GM18507 (cell line): ENCODE data around the gene SPIRE1.
"Not testable (repeated sequence)": the region's sequence is repeated elsewhere in the genome, so short reads cannot be mapped to it uniquely, and the experiment has no call there.

Experiments
- DNase-seq: peaks from one replicate; pipeline ENCODE4 v3.0.0; 2011; ENCODE audit warnings: low read depth; ENCODE audit not compliant: insufficient read length; ENCODE audit errors: extremely low spot score
- FAIRE-seq: peaks from 2 replicates; lab custom pipeline; 2011; peaks lifted over from hg19 to GRCh38; lab: Jason Lieb, UNC

Gene SPIRE1

DNA sequence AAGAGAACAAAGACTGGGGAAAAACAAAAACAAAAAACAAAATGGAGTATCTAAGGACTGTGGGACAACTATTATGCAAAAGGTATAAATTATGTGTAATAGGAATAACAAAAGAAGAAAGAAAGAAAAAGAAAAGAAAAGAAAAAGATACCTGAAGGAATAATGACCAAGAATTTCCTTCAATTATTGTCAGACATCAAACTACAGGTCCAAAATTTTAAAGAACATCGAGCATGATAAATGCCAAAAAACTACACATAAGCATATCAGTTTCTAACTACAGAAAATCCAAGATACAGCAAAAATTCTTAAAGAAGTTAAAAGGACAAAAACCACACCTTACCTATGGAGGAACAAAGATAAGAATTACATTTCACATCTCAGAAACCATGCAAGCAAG, 93.0 kb downstream of the SPIRE1 start:
- no peak for DNase-seq
- no peak for FAIRE-seq

DNA sequence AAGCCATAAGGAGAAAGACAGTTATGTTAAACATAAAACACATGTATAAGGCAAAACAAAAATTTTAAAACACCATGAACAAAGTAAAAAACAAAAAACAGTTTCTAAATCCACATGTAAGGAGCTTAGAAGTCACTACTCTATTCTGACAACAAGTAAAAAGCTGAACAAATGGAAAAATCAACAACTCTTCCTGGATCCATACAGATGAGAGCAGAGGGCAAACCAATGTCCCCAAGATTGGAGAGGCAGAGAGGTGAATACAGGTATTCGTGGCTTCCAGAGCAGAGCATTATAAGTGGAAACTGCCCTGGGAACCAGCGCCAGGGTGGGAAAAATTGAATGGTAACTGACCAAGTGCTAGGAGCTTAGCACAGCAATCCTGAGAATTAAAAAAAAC, 93.5 kb downstream of the SPIRE1 start:
- no peak for DNase-seq
- FAIRE-seq = no peak

DNA sequence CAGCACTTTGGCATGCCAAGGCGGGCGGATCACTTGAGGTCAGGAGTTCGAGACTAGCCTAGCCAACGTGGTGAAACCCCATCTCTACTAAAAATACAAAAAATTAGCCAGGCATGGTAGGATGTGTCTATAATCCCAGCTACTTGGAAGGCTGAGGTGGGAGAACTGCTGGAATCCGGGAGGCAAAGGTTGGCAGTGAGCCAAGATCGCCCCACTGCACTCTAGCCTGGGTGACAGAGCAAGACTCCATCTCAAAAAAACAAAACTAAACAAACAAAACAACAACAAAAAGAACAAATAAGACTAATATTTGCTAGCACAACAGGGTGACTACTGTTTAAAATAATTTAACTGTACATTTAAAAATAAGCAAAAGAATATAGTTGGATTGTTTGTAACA, 97.3 kb downstream of the SPIRE1 start:
- not testable (repeated sequence) for FAIRE-seq, DNase-seq

DNA sequence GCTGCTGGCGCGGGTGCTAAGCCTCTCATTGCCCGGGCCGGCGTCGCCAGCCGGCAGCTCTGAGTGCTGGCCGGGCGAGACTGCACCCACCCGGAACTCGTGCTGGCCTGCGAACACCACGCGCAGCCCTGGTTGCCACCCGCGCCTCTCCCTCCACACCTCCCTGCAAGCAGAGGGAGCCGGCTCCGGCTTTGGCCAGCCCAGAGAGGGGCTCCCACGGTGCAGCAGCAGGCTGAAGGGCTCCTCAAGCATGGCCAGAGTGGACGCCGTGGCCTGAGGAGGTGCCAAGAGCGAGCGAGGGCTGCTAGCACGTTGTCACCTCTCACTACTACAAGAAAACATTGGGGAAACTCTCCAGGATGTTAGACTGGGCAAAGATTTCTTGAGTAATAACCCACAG, 98.6 kb downstream of the SPIRE1 start:
- FAIRE-seq (no peak), DNase-seq (no peak)

DNA sequence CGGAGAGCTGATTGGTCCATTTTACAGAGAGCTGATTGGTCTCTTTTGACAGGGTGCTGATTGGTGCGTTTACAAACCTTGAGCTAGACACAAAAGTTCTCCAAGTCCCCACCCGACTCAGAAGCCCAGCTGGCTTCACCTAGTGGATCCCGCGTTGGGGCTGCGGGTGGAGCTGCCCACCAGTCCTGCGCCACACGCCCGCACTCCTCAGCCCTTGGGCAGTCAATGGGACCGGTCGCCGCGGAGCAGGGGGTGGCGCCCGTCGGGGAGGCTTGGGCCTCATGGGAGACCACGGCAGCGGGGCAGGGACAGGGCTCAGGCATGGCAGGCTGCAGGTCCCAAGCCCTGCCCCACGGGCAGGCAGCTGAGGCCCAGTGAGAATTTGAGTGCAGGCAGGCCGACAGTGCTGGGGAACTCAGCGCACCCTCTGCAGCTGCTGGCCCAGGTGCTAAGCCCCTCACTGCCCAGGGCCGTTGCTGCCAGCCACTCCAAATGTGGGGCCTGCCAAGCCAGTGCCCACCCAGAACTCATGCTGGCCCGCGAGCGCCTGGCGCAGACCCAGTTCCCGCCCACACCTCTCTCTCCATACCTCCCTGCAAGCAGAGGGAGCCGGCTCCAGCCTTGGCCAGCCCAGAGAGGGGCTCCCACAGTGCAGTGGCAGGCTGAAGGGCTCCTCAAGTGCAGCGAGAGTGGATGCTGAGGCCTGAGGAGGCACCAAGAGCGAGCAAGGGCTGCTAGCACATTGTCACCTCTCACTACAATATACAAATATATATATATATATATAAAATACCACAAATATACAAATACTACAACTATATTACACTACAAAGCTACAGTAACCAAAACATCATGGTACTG, 100.7 kb downstream of the SPIRE1 start:
- DNase-seq = no peak
- no peak for FAIRE-seq

DNA sequence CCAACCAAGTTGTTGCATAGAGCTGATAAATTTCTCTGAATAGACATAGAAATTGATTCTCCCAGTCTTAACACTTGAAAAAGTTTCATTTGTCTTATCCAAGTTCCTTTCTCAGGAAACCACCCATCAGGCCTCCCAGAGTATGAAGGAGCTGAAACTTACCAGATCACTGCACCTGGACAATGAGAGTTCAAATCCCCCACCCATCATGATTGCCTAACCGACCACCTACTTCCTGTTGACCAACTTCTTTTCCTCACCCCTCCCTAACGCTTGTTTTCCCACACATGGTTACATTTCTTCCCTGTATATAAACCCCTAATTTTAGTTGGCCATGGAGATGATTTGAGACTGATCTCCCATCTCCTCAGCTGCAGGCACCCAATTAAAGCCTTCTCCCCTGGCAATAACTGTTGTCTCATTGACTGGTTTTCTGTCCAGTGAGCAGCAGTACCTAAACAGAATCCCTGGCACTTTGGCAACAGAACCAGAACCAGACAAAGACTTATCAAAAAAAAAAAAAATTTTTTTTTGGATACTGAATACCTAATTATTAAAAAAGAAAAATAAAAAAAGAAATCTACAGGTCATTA, 103.0 kb downstream of the SPIRE1 start:
- no peak for FAIRE-seq

DNA sequence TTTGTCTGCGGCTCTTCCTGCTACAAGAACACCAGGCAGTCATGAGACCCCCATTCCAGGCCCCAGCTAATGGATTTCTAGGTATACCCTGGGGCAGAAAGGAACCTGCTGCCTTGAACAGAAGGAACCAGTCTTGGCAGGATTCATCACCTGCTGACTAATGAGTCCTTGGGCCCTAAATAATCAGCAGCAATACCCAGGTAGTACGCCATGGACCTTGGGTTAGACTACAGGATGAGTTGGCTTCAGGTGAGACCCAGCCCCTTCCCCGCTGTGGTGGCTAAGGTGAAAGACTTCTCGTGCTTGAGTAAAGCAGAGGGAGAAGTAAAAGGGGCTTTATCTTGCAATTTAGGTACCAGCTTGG, 105.0 kb downstream of the SPIRE1 start:
- FAIRE-seq = no peak
- DNase-seq = no peak

More for the DNA sequence above, 103.0 kb downstream of the SPIRE1 start:
- DNase-seq = no peak

DNA sequence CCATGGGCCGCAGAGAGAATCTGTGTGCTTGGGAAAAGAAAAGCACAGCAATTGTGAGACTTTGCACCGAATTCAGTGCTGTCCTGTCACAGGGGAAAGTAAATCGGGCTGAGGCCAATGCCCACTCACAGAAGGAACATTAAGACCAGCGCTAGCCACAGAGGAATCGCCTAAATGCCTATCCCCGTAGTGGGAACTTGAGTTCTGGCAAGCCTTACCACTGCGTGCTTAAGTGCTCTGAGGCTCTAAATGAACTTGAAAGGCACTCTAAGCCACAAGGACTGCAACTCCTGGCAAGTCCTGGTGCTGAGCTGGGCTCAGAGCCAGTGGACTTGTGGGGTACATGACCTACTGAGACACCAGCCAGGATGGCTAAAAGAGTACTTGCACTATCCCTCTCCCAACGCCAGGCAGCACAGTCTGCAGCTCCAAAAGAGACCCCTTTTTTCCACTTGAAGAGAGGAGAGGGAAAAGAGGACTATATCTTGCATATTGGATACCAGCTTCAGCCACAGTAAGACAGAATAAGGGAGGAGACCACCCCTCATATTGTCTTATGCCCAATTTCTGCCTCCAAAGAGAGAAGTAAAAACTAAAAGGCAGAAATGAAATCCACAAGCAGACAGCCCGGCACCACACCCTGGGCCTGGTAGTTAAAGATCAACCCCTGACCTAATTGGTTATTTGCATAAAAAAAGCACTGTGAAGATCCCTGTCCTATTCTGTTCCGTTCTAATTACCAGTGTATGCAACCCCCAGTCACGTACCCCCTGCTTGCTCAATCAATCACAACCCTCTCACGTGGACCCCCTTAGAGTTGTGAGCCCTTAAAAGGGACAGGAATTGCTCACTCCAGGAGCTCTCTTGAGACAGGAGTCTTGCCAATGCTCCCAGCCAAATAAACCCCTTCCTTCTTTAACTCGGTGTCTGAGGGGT, 105.7 kb downstream of the SPIRE1 start:
- not testable (repeated sequence) for FAIRE-seq, DNase-seq

DNA sequence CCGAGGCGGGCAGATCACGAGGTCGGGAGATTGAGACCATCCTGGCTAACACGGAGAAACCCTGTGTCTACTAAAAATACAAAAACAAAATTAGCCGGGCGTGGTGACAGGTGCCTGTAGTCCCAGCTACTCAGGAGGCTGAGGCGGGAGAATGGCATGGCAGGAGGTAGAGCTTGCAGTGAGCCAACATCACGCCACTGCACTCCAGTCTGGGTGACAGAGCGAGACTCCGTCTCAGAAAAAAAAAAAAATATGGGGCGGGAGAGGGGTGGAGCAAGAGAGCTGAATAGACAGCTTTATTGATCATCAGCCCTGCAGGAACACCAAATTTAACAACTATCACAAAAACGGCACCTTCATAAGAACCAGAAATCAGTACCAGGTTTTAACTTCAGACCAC, 106.4 kb downstream of the SPIRE1 start:
- DNase-seq, FAIRE-seq: not testable (repeated sequence)

DNA sequence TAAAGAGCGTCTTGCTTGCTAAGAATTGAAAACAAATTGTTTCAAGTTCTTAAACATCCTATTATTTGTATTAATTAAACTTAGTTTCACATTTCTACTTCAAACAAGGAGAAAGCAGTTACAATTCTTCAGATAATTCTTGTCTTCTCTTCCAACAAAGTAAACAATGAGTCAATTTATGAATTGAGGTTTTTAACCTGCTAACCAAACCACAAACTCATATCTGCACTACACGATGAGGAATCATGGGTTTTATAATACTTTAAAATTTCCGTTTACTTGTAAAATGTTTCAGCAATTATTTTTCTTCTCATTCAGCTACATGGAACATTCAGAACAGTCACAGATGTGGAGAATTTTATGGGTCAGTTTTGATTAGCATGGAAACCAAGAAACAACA, 114.2 kb downstream of the SPIRE1 start:
- FAIRE-seq (no peak), DNase-seq (no peak)

DNA sequence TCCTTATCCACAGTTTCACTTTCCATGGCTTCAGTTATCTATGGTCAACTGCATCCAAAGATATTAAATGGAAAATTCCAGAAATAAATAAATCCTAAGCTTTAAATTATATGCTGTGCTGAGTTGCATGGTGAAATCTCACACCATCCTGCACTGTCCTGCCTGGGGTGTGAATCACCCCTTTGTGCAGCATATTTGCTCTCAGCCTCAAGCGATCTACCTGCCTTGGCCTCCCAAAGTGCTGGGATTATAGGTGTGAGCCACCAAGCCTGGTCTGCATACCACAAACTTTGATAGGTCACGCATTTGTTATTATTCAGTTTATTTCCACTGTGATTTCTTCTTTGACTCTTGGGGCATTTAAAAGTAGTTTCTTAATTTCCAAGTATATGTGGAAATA, 117.2 kb downstream of the SPIRE1 start:
- DNase-seq = no peak
- FAIRE-seq = no peak

DNA sequence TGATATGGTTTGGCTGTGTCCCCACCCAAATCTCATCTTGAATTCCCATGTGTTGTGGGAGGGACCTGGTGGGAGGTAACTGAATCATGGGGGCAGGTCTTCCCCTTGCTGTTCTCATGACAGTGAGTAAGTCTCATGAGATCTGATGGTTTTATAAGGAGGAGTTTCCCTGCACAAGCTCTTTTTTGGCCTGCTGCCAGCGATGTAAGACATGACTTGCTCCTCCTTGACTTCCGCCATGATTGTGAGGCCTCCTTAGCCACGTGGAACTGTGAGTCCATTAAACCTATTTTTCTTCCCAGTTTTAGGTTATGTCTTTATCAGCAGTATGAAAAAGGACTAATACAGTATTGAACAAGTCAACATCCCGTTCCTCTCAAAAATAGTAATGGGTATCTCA, 118.7 kb downstream of the SPIRE1 start:
- not testable (repeated sequence) for FAIRE-seq, DNase-seq

DNA sequence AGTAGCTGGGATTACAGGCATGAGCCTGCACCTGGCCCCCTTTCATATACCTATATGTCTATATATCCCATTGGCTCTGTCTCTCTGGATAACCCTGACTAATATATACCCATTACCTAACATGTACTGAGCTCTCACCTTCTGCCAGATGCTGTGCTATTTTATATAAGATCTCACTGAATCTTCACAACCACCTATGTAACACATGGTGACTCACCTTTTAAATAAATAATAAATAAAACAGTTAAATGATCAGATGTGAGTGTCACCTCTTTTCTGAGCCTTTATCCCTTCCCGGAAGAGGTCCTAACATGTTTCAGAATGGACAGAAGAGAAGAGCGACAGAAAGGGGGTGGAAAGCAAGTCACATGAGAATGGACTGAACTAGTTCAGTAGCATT, 123.1 kb downstream of the SPIRE1 start:
- DNase-seq (no peak), FAIRE-seq (no peak)

DNA sequence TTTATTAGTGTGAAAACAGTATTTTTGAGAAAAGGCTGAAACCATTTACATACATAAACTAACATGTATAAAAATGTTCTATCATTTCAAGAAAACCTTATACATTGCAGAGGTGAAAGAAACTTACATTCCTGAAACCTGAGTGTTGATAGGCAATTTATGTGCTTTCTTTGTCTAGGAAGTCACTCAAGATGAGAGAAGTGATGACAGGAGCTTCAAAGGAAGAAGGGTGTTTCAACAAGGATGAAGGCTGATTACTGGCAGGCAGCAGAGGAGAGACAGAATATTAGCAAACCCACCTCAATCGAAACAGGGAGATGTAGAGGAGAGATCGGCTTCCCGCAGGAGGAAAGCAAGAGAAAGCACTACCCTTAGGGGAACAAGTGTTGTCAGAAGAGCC, 125.2 kb downstream of the SPIRE1 start:
- DNase-seq (no peak), FAIRE-seq (no peak)

DNA sequence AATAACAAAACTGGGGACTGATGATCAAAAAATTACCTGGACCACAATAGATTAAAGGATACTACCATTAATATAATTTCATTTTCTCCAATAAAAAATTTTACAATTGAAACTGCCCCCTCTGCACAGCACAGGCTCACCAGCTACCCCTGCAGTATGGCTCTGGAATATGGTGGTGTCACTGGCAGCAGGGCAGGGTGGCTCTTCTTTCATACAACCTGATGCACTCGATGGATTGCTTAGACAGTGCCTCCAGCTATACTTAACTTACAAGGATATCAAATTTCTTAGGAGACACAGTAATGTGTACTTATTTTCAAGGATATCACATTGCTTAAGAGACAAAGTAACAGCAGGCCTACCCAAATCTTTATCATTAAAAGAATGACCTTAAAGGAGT, 126.2 kb downstream of the SPIRE1 start:
- FAIRE-seq (no peak), DNase-seq (no peak)

DNA sequence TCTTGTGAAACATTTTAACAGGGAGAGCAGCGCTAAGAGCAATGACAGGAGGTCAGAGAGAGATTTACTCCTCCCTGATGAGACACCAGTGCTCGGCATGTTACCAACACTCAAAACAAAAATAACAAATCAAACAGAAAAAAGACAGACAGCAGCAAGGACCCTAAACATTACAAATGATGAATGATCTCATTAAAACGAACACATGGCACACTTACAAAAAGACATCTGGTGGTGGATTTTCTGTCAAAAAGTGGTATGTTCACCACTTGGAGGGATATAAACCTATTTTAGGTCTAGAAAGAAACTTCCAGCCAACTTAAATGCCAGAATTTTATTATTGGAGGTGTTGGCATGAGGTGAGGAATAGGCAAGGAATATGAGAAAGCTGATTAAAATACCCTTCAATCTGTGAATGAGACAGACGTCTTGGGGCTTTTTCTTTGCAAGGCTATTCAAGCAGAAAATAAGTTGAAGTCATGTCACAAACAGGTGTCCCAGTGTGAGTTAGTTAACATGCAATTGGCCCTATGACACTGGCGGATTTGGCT, 137.4 kb downstream of the SPIRE1 start:
- DNase-seq (no peak), FAIRE-seq (no peak)

DNA sequence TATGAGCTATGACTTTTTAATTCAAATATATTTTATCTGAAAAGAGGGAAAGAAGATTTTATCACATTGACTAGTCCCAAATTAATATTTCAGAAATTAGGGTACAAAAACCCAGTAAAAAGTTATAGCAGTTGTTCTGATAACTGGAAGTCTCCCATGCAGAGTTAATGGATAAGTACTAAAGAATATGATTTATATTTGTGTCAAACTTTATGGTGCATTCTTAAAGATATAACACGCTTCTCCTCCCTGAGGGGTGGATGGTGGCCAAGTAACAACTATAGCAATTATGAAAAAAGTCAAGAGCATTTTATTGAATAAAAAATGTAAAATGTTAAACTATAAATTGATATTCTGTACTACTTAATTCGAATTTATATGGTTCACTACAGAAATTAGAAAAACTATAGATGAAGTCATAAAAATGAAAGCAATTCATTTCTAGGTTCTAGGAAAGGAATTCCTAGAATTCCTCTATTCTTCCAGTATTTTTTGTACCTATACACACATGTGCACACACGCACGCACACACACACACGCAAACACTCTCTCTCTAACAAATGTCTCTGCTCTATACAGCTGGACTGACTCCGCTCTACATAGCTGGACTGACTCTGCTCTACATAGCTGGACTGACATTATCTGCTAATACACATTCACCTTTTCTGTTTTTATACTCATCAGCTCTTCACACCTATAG, 138.9 kb downstream of the SPIRE1 start:
- no peak for FAIRE-seq
- DNase-seq = no peak

DNA sequence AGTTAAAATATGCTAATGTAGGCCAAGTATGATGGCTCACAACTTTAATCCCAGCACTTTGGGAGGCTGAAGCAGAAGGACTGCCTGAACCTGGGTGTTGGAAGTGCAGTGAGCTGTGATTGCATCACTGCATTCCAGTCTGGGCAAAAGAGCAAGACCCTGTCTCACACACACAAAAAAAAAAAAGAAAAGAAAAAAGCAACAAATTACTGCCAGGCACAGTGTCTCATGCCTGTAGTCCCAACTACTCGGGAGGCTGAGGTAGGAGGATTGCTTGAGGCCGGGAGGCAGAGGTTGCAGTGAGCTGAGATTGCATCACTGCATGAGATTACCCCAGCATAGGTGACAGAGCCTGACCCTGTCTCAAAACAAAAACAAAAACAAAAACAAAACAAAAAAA, 139.6 kb downstream of the SPIRE1 start:
- DNase-seq (no peak), FAIRE-seq (no peak)

DNA sequence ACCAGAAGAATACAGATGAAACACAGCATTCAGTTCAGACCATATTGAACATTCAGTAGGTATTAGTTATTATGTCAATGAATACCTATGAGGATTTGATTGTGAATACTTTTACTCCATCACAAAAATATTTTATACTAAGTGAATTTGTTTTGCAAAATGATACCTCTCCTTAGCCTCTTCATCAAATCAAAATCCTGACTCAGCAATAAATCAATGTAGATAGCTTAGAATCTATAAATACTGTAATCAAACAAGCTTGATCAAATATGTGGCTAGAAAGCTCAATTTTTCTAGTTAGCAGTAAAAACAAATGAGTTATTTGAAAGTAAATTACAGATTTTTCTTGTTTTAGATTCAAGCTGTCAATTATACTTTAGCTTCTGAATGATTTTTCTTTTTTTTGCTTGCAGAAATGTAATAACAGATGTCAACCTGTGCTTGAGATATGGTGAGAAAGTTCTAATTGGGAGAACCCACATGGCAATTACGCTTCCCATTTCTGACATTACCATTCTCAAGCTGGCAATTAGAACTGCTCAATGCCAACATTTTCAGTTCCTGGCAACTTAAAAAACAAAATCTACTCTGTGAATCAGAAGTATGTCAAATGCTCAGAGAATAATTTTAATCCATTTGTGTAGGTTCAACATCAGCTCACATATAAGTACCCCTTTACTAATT, 140.6 kb downstream of the SPIRE1 start:
- FAIRE-seq (no peak), DNase-seq (no peak)
